Smooth muscle cell (in vitro differentiated cells): ENCODE results near the gene PPP1R27. TPM values are rescaled to one million over a fixed set of nuclear protein-coding genes. Genes with fewer than 3 reads are reported as not detected.
A peak's percentile ranks its signal among the peaks of the same experiment; 100 is the strongest.

Source experiments
- DNase-seq: peaks from one replicate; lab custom pipeline; 2025; ENCODE audit not compliant: unreplicated experiment; lab: John Stamatoyannopoulos, UW
- H2AFZ ChIP-seq: fragments of 200-600 bp; sonication (generic); 2 replicates; pipeline ENCODE4 v1.6.0; 2016; ENCODE audit warnings: antibody characterized with exemption, low read depth, mild to moderate bottlenecking
- H3F3A ChIP-seq: fragments of 200-600 bp; sonication (generic); 2 replicates; pipeline ENCODE4 v1.6.0; 2017; ENCODE audit warnings: antibody characterized with exemption, low read depth
- H3K27ac ChIP-seq: fragments of 200-600 bp; sonication (generic); 2 replicates; pipeline ENCODE4 v1.5.1; 2016; ENCODE audit warnings: low read depth, mild to moderate bottlenecking
- H3K27me3 ChIP-seq: fragments of 200-600 bp; sonication (generic); 2 replicates; pipeline ENCODE4 v1.6.1; 2016; ENCODE audit warnings: low read depth, mild to moderate bottlenecking
- H3K36me3 ChIP-seq: fragments of 200-600 bp; sonication (generic); 2 replicates; pipeline ENCODE4 v1.5.1; 2016; ENCODE audit warnings: low read depth
- H3K4me1 ChIP-seq: fragments of 200-600 bp; sonication (generic); 2 replicates; pipeline ENCODE4 v1.5.1; 2016; ENCODE audit warnings: low read depth
- H3K4me2 ChIP-seq: fragments of 200-600 bp; sonication (generic); 2 replicates; pipeline ENCODE4 v1.6.0; 2016; ENCODE audit warnings: mild to moderate bottlenecking
- H3K4me3 ChIP-seq: fragments of 200-600 bp; sonication (generic); 2 replicates; pipeline ENCODE4 v1.5.1; 2016; ENCODE audit warnings: mild to moderate bottlenecking
- H3K79me2 ChIP-seq: fragments of 200-600 bp; sonication (generic); 2 replicates; pipeline ENCODE4 v1.6.0; 2016; ENCODE audit warnings: low read depth, mild to moderate bottlenecking
- H3K9ac ChIP-seq: fragments of 200-600 bp; sonication (generic); 2 replicates; pipeline ENCODE4 v1.6.0; 2016; ENCODE audit warnings: low read depth
- H3K9me3 ChIP-seq: fragments of 200-600 bp; sonication (generic); replicated peaks from 2 replicates; pipeline ENCODE4 v1.5.1; 2016; ENCODE audit warnings: low read depth
- H4K20me1 ChIP-seq: fragments of 200-600 bp; sonication (generic); 2 replicates; pipeline ENCODE4 v1.6.0; 2016; ENCODE audit warnings: low read depth
- WGBS: methylation state at CpG from one replicate; pipeline ENCODE4 v1.1.7; 2016; ENCODE audit warnings: low lambda C conversion rate; 5-methylcytosine and 5-hydroxymethylcytosine counted together
- polyA plus RNA-seq: library from polyadenylated mRNA; unstranded; fragments of >200 nt; fragmentation: Nextera tagmentation; extraction: Ambion mirVana; gene quantifications from 2 replicates; pipeline ENCODE4 v1.2.1, GENCODE V29; 2016
- total RNA-seq: library from RNA; depleted of rRNA; stranded (reverse); fragments of >200 nt; gene quantifications from 2 replicates; pipeline ENCODE4 v1.2.3, GENCODE V29; 2014
- TF ChIP-seq, protein P1 (sequence below): fragments of 200-600 bp; sonication (generic); IDR thresholded peaks from 2 replicates; pipeline ENCODE4 v1.5.1; 2017; ENCODE audit warnings: borderline replicate concordance, mild to moderate bottlenecking, antibody characterized with exemption; ENCODE audit not compliant: insufficient read depth, poor library complexity, severe bottlenecking

PPP1R27 gene
- total and polyA plus RNA-seq, 2 experiments from 2014 or later = 0.79 to 3.1 TPM

DNA sequence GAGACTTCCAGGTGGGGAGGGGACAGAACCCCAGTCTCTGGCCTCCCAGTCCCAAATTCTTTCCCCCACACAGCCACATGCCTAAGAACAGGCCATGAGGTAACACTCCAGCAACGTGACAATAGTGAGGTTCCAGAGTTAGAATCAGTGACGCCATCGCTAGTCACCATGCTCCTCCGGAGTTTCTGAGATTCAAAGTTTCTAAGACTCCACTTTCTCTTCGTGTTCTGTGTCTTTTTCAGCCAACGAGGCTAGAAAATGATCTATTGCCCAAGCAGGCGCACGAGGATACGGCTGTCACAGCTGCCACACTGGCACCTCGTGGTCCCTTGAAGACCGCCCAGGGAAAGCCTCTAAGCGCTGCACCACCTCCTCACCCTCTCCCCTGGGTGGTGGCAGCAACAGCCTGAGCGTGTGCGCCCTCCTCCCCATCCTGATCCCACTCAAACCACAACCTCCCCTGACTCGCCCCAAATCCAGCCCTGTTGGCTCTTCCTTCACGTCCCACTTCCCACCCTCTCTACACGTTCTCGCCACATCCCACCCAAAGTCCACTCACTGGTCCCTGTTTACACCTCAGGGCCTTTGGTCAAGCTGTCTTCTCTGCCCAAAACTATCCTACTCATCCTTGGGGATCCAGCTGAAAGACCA is 2.8 kb downstream of the PPP1R27 start:
- Histone ChIP-seq H3K79me2 (peaks cover 56% of the 10 kb centered on the region), H3K9me3 (no peaks in the 10 kb centered on the region), H3F3A (no peaks in the 10 kb centered on the region), H4K20me1 (peaks cover 54% of the 10 kb centered on the region), H3K9ac (peak overlapping the region; percentile 62), H3K4me1 (peaks cover 17% of the 10 kb centered on the region), H3K27me3 (no peaks in the 10 kb centered on the region), H3K36me3 (no peaks in the 10 kb centered on the region), H3K27ac (peak overlapping the region; percentile 63), H3K4me3 (peak overlapping the region; percentile 69), H3K4me2 (peak overlapping the region; percentile 83), H2AFZ (no peak overlapping the region)
- DNase-seq = no peak
- 50% methylated on average over 18 of the region's 18 CpGs for WGBS
- TF ChIP-seq, protein P1, sequence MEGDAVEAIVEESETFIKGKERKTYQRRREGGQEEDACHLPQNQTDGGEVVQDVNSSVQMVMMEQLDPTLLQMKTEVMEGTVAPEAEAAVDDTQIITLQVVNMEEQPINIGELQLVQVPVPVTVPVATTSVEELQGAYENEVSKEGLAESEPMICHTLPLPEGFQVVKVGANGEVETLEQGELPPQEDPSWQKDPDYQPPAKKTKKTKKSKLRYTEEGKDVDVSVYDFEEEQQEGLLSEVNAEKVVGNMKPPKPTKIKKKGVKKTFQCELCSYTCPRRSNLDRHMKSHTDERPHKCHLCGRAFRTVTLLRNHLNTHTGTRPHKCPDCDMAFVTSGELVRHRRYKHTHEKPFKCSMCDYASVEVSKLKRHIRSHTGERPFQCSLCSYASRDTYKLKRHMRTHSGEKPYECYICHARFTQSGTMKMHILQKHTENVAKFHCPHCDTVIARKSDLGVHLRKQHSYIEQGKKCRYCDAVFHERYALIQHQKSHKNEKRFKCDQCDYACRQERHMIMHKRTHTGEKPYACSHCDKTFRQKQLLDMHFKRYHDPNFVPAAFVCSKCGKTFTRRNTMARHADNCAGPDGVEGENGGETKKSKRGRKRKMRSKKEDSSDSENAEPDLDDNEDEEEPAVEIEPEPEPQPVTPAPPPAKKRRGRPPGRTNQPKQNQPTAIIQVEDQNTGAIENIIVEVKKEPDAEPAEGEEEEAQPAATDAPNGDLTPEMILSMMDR = no peak

- Histone ChIP-seq H3K4me3 (no peak overlapping the region), H4K20me1 (peaks cover 59% of the 10 kb centered on the region), H2AFZ (no peak overlapping the region), H3K4me2 (peak overlapping the region; percentile 83), H3K27ac (peak overlapping the region; percentile 63), H3K9ac (no peak overlapping the region), H3K36me3 (no peaks in the 10 kb centered on the region), H3K79me2 (peaks cover 61% of the 10 kb centered on the region), H3K9me3 (no peaks in the 10 kb centered on the region), H3K4me1 (peaks cover 17% of the 10 kb centered on the region), H3F3A (no peaks in the 10 kb centered on the region), H3K27me3 (no peaks in the 10 kb centered on the region)
- DNase-seq = no peak
- WGBS = 96% methylated on average over 7 of the region's 7 CpGs
- TF ChIP-seq, protein P1 = no peak
Observed at GRCh38 chr17:81831563-81831956, 3.3 kb downstream of the PPP1R27 start.

DNA sequence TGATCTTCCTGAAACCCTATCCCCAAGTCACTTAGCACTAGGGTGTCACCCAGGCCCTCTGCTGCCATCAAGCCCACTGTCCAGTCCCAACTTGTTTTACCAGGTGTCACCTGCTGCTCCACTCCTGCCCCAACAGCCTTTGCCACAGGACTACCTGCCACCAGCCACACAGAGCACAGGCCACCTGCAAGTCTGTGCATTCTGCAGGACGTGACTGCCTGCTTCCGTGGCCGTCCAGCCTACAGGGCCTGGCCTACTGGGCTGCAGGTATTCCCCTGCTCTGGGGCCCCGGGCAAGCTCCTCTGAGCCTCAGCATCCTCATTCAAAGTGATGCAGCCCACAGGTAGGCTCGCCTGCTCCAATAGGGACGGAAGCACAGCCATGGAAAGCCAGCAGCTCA is 5.0 kb downstream of the PPP1R27 start:
- Histone ChIP-seq H3K4me3 (no peak overlapping the region), H3K79me2 (peaks cover 65% of the 10 kb centered on the region), H3K9ac (no peak overlapping the region), H3K9me3 (no peaks in the 10 kb centered on the region), H3K27ac (no peak overlapping the region), H2AFZ (no peak overlapping the region), H3F3A (no peaks in the 10 kb centered on the region), H3K4me1 (peaks cover 17% of the 10 kb centered on the region), H3K36me3 (no peaks in the 10 kb centered on the region), H3K27me3 (no peaks in the 10 kb centered on the region), H4K20me1 (peaks cover 76% of the 10 kb centered on the region), H3K4me2 (no peak overlapping the region)
- TF ChIP-seq, protein P1 = no peak
- no peak for DNase-seq
- 97% methylated on average over 6 of the region's 6 CpGs for WGBS

GRCh38 chr17:81828656-81829055 is 6.2 kb downstream of the PPP1R27 start:
- H3K4me1 ChIP-seq = peaks cover 11% of the 10 kb centered on the region
- no peak overlapping the region for H3K4me3 ChIP-seq
- no peak for DNase-seq
- H3K27me3 ChIP-seq = no peaks in the 10 kb centered on the region
- no peak overlapping the region for H2AFZ ChIP-seq
- TF ChIP-seq, protein P1 = no peak
- H3K27ac ChIP-seq = no peak overlapping the region
- H4K20me1 ChIP-seq = peaks cover 88% of the 10 kb centered on the region
- peaks cover 65% of the 10 kb centered on the region for H3K79me2 ChIP-seq
- H3K36me3 ChIP-seq = no peaks in the 10 kb centered on the region
- no peaks in the 10 kb centered on the region for H3K9me3 ChIP-seq
- no peaks in the 10 kb centered on the region for H3F3A ChIP-seq
- WGBS = 93% methylated on average over 7 of the region's 7 CpGs
- H3K4me2 ChIP-seq = no peak overlapping the region
- H3K9ac ChIP-seq = no peak overlapping the region
